CD4-positive, alpha-beta memory T cell (primary cell): ENCODE results near the gene STYXL1. TPM values are rescaled to one million over a fixed set of nuclear protein-coding genes. Genes with fewer than 3 reads are reported as not detected.
A peak's percentile ranks its signal among the peaks of the same experiment; 100 is the strongest.
"Not testable (repeated sequence)": the region's sequence is repeated elsewhere in the genome, so short reads cannot be mapped to it uniquely, and the experiment has no call there.

Source experiments
- CTCF ChIA-PET: fragments of 350-600 bp; sonication (Branson Sonifier 250); formaldehyde crosslinking; loops from one replicate; lab custom pipeline; 2021; ENCODE audit warnings: inconsistent platforms; ENCODE audit not compliant: partially characterized antibody; lab: Charles Lee
- POLR2A ChIA-PET: fragments of 350-600 bp; sonication (Branson Sonifier 250); formaldehyde crosslinking; loops from one replicate; lab custom pipeline; 2021; ENCODE audit not compliant: partially characterized antibody; lab: Charles Lee
- DNase-seq, 5 donors: peaks; one replicate each; pipeline versions ENCODE4 v3.0.0 to v3.0.0-alpha.2; 2020 to 2022; ENCODE audit warnings: mixed read lengths in 1 of 5
- H3K27ac ChIP-seq: one replicate; pipeline ENCODE4 v1.7.0; 2013; ENCODE audit warnings: low read depth, low read length
- H3K27me3 ChIP-seq: 2 replicates; pipeline ENCODE4 v1.7.0; 2013; ENCODE audit warnings: mild to moderate bottlenecking, low read length, moderate library complexity; ENCODE audit not compliant: insufficient read depth
- H3K36me3 ChIP-seq: 2 replicates; pipeline ENCODE4 v1.7.0; 2013; ENCODE audit warnings: mild to moderate bottlenecking, low read length, moderate library complexity; ENCODE audit not compliant: insufficient read depth
- H3K4me1 ChIP-seq: 2 replicates; pipeline ENCODE4 v1.7.0; 2013; ENCODE audit warnings: mild to moderate bottlenecking, low read length, moderate library complexity; ENCODE audit not compliant: insufficient read depth
- H3K4me3 ChIP-seq, 2 donors: one replicate each; pipeline ENCODE4 v1.7.0; 2013; ENCODE audit warnings: low read length in 2 of 2, mild to moderate bottlenecking in 1 of 2
- H3K9me3 ChIP-seq, 2 donors: one replicate each; pipeline ENCODE4 v1.7.0; 2013; ENCODE audit warnings: low read length in 2 of 2, control low read depth in 1 of 2; ENCODE audit not compliant: control insufficient read depth in 1 of 2
- H3K27ac Mint-ChIP-seq, 7 donors: one replicate each; pipeline ENCODE4 v1.8.0; 2020 to 2021; ENCODE audit warnings: mixed read lengths in 7 of 7, mild to moderate bottlenecking in 6 of 7, inconsistent platforms in 3 of 7, moderate library complexity in 3 of 7
- H3K27me3 Mint-ChIP-seq, 2 donors: one replicate each; pipeline ENCODE4 v1.8.0; 2020 to 2021; ENCODE audit warnings: mixed read lengths in 2 of 2
- H3K36me3 Mint-ChIP-seq, 2 donors: one replicate each; pipeline ENCODE4 v1.8.0; 2020 to 2021; ENCODE audit warnings: mixed read lengths in 2 of 2, inconsistent platforms in 1 of 2, mild to moderate bottlenecking in 1 of 2
- H3K4me1 Mint-ChIP-seq, 4 donors: one replicate each; pipeline ENCODE4 v1.8.0; 2020 to 2021; ENCODE audit warnings: mixed read lengths in 4 of 4, mild to moderate bottlenecking in 1 of 4
- H3K4me3 Mint-ChIP-seq, 8 donors: one replicate each; pipeline ENCODE4 v1.8.0; 2020 to 2021; ENCODE audit warnings: mixed read lengths in 8 of 8, mild to moderate bottlenecking in 7 of 8, moderate library complexity in 6 of 8, inconsistent platforms in 3 of 8
- H3K9me3 Mint-ChIP-seq, 8 donors: one replicate each; pipeline ENCODE4 v1.8.0; 2020 to 2021; ENCODE audit warnings: mixed read lengths in 8 of 8, mild to moderate bottlenecking in 5 of 8, inconsistent platforms in 3 of 8, moderate library complexity in 1 of 8
- intact Hi-C: fragments of 100-400 bp; cut with micrococcal nuclease; formaldehyde crosslinking; loops from one replicate; pipeline ENCODE4 v1.15.1; 2023
- polyA plus RNA-seq, 2 donors: library from polyadenylated mRNA; unstranded; fragments of 300-500 nt; fragmentation: Illumina TruSeq; gene quantifications; one replicate each; pipeline ENCODE4 v1.2.3, GENCODE V29; 2021
- total RNA-seq, 2 experiments: library from RNA; stranded (reverse); gene quantifications; one replicate each; pipeline ENCODE4 v1.2.3, GENCODE V29; 2021

Gene STYXL1
- total and polyA plus RNA-seq, 4 experiments from 2014 or later = 18.9 to 71.0 (median 33.7) TPM

- ChIA-PET POLR2A (no interaction called here), CTCF (no interaction called here)
- no peak overlapping the region for H3K4me3 ChIP-seq
- H3K36me3 ChIP-seq = no peaks in the 10 kb centered on the region
- intact Hi-C loops = no loop called here
- Mint-ChIP-seq H3K27ac (no peak overlapping the region), H3K36me3 (no peaks in the 10 kb centered on the region), H3K9me3 (no peaks in the 10 kb centered on the region), H3K27me3 (peaks cover 6 to 8% of the 10 kb centered on the region in 2 donors), H3K4me1 (no peaks in the 10 kb centered on the region), H3K4me3 (no peak overlapping the region)
- H3K27me3 ChIP-seq = no peaks in the 10 kb centered on the region
- no peaks in the 10 kb centered on the region for H3K4me1 ChIP-seq
- H3K27ac ChIP-seq = no peak overlapping the region
- DNase-seq = no peak
- no peaks in the 10 kb centered on the region for H3K9me3 ChIP-seq
Measured at GRCh38 chr7:76086070-76086469, 38.3 kb upstream of the STYXL1 start.

DNA sequence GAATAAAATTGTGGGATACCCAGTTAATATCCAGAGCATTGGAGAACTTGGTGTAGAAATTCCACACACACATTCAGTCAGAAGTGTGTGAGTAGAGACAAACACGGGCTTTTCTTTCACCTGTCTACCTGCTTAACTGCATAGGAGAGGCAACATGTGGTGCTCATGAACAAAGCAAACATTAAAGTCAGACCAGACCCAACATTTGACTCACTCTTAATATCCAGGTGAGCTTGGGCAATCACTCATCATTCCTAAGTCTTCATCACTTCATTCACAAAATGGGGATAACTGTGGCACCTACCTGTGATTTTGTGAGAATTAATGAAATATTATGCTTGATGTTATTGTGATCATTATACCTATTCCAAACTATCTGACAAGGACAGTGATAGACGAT is 36.3 kb upstream of the STYXL1 start:
- H3K27ac ChIP-seq, H3K27ac Mint-ChIP-seq, H3K36me3 Mint-ChIP-seq, H3K4me3 ChIP-seq, H3K9me3 ChIP-seq, CTCF ChIA-PET, H3K4me3 Mint-ChIP-seq, H3K4me1 ChIP-seq, POLR2A ChIA-PET, H3K36me3 ChIP-seq, DNase-seq, H3K9me3 Mint-ChIP-seq, intact Hi-C loops, H3K4me1 Mint-ChIP-seq, H3K27me3 ChIP-seq: not testable (repeated sequence)
- H3K27me3 Mint-ChIP-seq = peaks cover 6 to 10% of the 10 kb centered on the region in 2 donors

DNA sequence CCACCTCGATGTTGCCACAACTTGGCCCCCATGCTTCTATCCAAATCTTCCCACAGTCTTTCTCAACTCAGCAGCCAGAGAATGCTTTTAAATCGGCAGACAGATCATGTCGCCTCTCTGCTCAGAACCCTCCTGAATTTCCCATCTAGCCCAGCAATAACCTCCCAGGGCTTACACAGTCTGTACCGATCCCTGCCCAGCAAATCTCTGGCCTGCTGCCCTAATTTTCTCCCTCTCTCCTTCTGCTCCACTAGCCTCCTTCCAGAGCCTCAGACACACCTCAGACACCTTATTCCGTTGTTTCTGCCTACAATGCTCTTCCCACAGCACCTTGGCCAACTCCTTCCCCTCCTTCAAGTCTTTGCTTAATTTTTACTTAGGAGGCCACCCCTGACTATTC is 32.4 kb upstream of the STYXL1 start:
- Histone ChIP-seq H3K4me3 (no peak overlapping the region), H3K27me3 (no peaks in the 10 kb centered on the region), H3K9me3 (no peaks in the 10 kb centered on the region), H3K4me1 (no peaks in the 10 kb centered on the region), H3K27ac (no peak overlapping the region), H3K36me3 (no peaks in the 10 kb centered on the region)
- intact Hi-C loops = no loop called here
- Mint-ChIP-seq H3K27me3 (peaks cover 6 to 10% of the 10 kb centered on the region in 2 donors), H3K9me3 (peaks cover 0 to 2% (median under 1%) of the 10 kb centered on the region in 8 donors), H3K36me3 (no peaks in the 10 kb centered on the region), H3K4me1 (peaks cover 3 to 11% (median 10%) of the 10 kb centered on the region in 4 donors), H3K27ac (no peak overlapping the region), H3K4me3 (no peak overlapping the region)
- CTCF ChIA-PET = no interaction called here
- no peak for DNase-seq
- POLR2A ChIA-PET = no interaction called here

GRCh38 chr7:76077435-76077834 is 29.6 kb upstream of the STYXL1 start:
- Mint-ChIP-seq H3K9me3 (peaks cover 0 to 7% (median 3%) of the 10 kb centered on the region in 8 donors), H3K36me3 (no peaks in the 10 kb centered on the region), H3K4me3 (no peak overlapping the region), H3K27ac (peak overlapping the region in 2 of 7 donors; percentile 2 to 50), H3K4me1 (peaks cover 3 to 11% (median 10%) of the 10 kb centered on the region in 4 donors), H3K27me3 (peaks cover 4 to 6% of the 10 kb centered on the region in 2 donors)
- Histone ChIP-seq H3K27ac (no peak overlapping the region), H3K4me1 (no peaks in the 10 kb centered on the region), H3K27me3 (no peaks in the 10 kb centered on the region), H3K4me3 (no peak overlapping the region), H3K9me3 (no peaks in the 10 kb centered on the region), H3K36me3 (no peaks in the 10 kb centered on the region)
- intact Hi-C loops = no loop called here
- POLR2A ChIA-PET = no interaction called here
- no peak for DNase-seq
- CTCF ChIA-PET = no interaction called here

- peak overlapping the region in 2 of 7 donors; percentile 2 to 50 for H3K27ac Mint-ChIP-seq
- no peaks in the 10 kb centered on the region for H3K36me3 Mint-ChIP-seq
- peaks cover 0 to 7% (median 3%) of the 10 kb centered on the region in 8 donors for H3K9me3 Mint-ChIP-seq
- no peaks in the 10 kb centered on the region for H3K36me3 ChIP-seq
- H3K4me3 Mint-ChIP-seq = no peak overlapping the region
- H3K27ac ChIP-seq = no peak overlapping the region
- no peak for DNase-seq
- no peaks in the 10 kb centered on the region for H3K27me3 ChIP-seq
- CTCF ChIA-PET = no interaction called here
- peaks cover 2 to 5% of the 10 kb centered on the region in 2 donors for H3K27me3 Mint-ChIP-seq
- intact Hi-C loops = no loop called here
- no peaks in the 10 kb centered on the region for H3K9me3 ChIP-seq
- H3K4me1 Mint-ChIP-seq = peaks cover 3 to 11% (median 10%) of the 10 kb centered on the region in 4 donors
- POLR2A ChIA-PET = no interaction called here
- H3K4me1 ChIP-seq = no peaks in the 10 kb centered on the region
- H3K4me3 ChIP-seq = no peak overlapping the region
Measured at GRCh38 chr7:76076995-76077394, 29.2 kb upstream of the STYXL1 start.

GRCh38 chr7:76074972-76075370 is 27.2 kb upstream of the STYXL1 start:
- no peak overlapping the region for H3K4me3 Mint-ChIP-seq
- Histone ChIP-seq H3K4me1 (no peaks in the 10 kb centered on the region), H3K36me3 (no peaks in the 10 kb centered on the region), H3K27ac (no peak overlapping the region), H3K9me3 (no peaks in the 10 kb centered on the region), H3K27me3 (no peaks in the 10 kb centered on the region), H3K4me3 (no peak overlapping the region)
- no peak for DNase-seq
- CTCF ChIA-PET = no interaction called here
- no peaks in the 10 kb centered on the region for H3K36me3 Mint-ChIP-seq
- POLR2A ChIA-PET = no interaction called here
- peaks cover 3 to 11% (median 10%) of the 10 kb centered on the region in 4 donors for H3K4me1 Mint-ChIP-seq
- peaks cover 0 to 1% of the 10 kb centered on the region in 2 donors for H3K27me3 Mint-ChIP-seq
- peaks cover 0 to 7% (median 3%) of the 10 kb centered on the region in 8 donors for H3K9me3 Mint-ChIP-seq
- intact Hi-C loops = no loop called here
- H3K27ac Mint-ChIP-seq = no peak overlapping the region

GRCh38 chr7:76074306-76074971 is 26.6 kb upstream of the STYXL1 start:
- Mint-ChIP-seq H3K36me3 (no peaks in the 10 kb centered on the region), H3K4me3 (no peak overlapping the region), H3K27me3 (no peaks in the 10 kb centered on the region), H3K4me1 (peaks cover 3 to 11% (median 10%) of the 10 kb centered on the region in 4 donors), H3K27ac (no peak overlapping the region), H3K9me3 (peaks cover 0 to 7% (median 3%) of the 10 kb centered on the region in 8 donors)
- H3K27me3 ChIP-seq = no peaks in the 10 kb centered on the region
- intact Hi-C loops = no loop called here
- POLR2A ChIA-PET = no interaction called here
- no peaks in the 10 kb centered on the region for H3K36me3 ChIP-seq
- H3K4me3 ChIP-seq = no peak overlapping the region
- DNase-seq = no peak
- CTCF ChIA-PET = no interaction called here
- no peaks in the 10 kb centered on the region for H3K4me1 ChIP-seq
- no peaks in the 10 kb centered on the region for H3K9me3 ChIP-seq
- H3K27ac ChIP-seq = no peak overlapping the region
